ENCODE results near the gene BCL2L1.
A peak's percentile ranks its signal among the peaks of the same experiment; 100 is the strongest.

The BCL2L1 gene

GRCh38 chr20:31693402-31693801 is 29.3 kb downstream of the BCL2L1 start:
- no peak for DNase-seq (ENCODE audit: low read depth in 3 of 3)

- DNase-seq (ENCODE audit: low read depth in 3 of 3), result no peak
Observed at GRCh38 chr20:31691646-31692275, 30.9 kb downstream of the BCL2L1 start.

DNA sequence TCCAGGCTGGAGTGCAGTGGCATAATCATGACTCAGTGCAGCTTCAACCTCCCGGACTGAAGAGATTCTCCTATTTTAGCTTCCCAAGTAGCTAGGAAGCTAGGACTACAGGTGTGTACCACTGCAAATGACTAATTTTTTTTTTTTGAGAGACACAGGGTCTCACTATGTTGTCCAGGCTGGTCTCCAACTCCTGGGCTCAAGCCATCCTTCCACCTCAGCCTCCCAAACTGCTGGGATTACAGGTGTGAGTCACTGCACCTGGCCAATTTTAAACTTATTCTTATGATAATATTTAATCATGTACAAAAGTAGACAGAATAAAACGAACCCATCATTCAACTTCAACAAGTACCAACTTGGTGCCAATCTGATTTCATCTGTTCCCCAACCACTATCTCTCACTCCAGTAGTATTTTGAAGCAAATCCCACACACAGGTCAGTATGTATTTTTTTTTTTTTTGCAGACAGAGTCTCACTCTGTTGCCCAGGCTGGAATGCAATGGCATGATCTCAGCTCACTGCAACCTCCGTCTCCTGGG is 32.5 kb downstream of the BCL2L1 start:
- no peak for DNase-seq (ENCODE audit: low read depth in 3 of 3)

- no peak for DNase-seq (ENCODE audit: low read depth in 3 of 3)
Observed at GRCh38 chr20:31689141-31689540, 33.5 kb downstream of the BCL2L1 start.

- DNase-seq (ENCODE audit: low read depth in 3 of 3), result no peak
Observed at GRCh38 chr20:31687777-31688176, 34.9 kb downstream of the BCL2L1 start.

GRCh38 chr20:31685853-31686643 is 36.6 kb downstream of the BCL2L1 start:
- DNase-seq (ENCODE audit: low read depth in 3 of 3), result no peak

DNA sequence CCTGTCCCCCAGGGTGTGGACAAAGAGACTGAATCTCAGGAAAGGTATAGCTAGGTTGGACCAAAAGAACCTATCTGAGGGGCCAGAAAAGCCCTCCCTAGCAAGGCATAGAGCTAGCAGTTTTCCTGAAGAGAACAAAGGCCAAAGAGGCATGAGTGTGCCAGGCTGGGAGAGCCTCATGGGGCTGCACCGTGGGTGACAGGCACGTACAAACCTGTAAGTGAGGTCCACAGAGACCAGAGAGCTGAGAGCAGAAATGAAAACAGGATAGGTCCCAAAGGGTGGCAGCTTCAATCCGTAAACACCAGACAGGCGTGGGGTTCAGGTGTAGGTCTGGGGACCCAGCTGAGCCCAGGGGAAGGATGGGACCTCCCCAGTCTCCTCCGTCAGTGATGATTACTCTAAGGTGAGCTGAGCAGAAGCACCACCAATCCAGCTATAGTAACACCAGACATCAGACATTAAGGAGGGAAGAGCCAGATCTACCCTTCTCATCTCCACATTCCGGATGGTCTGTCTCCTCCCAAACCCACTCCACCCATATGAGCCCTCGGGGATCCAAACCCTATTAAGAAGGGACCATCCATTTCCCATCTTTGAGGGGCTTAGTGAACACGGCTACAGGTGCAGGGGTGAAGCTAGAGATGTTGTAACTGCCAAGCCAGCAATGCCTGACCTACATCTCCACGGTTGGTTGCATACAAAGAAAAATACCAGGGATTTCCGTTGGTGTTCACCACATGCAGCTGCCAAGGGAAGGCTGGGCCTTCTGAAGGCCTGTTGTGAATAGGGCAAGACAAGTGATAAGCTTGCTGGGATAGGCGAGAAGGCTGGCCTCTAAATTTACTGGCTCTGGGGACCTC is 38.3 kb downstream of the BCL2L1 start:
- DNase-seq (ENCODE audit: low read depth in 3 of 3), result no peak

DNA sequence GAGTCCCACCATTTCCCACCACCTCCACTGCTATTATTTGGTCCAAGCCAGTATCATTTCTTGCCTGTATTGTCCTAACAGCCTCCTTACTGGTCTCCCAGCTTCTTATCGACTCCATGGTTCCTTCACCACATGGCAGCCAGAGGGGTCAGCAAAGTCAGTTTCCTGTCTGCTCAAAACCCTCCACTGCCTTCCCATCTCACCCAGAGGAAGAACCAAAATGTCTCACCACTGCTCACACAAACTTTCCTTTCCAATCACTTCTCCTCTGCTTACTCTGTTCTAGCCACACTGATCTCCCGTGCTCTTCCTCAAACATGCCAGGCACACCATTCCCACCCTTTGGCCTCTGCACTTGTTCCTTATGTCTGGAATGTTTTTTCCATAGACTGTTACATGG is 39.7 kb downstream of the BCL2L1 start:
- DNase-seq (ENCODE audit: low read depth in 3 of 3), result no peak

DNA sequence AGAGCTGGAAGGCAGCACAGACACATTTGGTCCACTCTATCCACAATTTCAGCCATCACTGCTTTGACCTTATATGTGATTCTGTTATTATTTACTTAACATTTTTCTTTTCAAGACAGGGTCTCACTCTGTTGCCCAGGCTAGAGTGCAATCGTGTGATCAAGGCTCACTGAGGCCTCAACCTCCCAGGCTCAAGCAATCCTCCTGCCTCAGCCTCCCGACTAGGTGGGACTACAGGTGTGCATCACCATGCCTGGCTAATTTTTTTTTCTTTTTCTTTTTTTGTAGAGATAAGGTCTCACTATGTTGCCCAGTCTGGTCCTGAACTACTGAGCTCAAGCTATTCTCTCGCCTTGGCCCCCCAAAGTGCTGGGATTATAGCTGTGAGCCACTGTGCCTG is 40.3 kb downstream of the BCL2L1 start:
- DNase-seq (ENCODE audit: low read depth in 3 of 3), result no peak

- DNase-seq (ENCODE audit: low read depth in 3 of 3), result no peak
Observed at GRCh38 chr20:31681769-31682168, 40.9 kb downstream of the BCL2L1 start.

- no peak for DNase-seq (ENCODE audit: low read depth in 3 of 3)
Observed at GRCh38 chr20:31681128-31681727, 41.4 kb downstream of the BCL2L1 start.

DNA sequence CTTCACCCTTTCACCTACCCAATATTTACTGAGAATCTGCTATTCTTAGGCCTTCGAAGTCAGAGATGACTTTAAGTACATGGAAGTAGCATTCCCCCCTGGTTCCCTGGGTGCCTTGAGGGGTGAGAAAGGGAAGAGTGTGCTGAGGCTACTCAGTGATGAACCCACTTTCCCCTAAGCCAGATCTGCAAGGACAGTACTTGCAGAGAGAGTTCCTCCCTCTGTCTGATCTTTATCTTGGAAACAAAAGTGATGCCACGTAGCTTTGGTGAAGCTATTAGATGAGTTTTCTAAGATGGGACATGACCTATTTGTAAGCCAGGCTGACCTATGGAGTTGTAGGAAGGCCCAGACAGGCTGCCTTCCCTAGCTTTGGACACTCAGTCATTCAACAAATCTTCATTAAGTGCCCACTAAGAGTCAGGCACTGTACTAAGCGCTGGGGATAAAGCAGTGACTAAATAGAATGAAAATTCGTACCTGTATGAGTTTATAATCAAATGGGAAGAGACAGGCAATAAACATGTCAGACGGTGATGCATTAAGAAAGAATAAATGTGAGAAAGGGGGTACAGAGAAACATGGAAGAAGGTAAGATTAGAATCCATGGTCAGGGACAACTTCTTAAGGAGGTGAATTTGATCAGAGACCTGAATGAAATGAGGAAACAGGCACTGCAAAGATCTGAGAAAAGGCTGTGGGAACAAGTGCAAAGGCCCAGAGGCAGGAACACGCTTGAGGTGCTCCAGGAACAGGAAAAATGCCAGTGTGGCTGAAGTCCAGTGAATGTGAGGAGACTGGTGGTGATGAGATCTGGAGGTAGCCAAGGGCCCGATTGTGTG is 42.2 kb downstream of the BCL2L1 start:
- DNase-seq (ENCODE audit: low read depth in 3 of 3), result no peak

- DNase-seq (ENCODE audit: low read depth in 3 of 3), result no peak
Observed at GRCh38 chr20:31679357-31680285, 43.0 kb downstream of the BCL2L1 start.

DNA sequence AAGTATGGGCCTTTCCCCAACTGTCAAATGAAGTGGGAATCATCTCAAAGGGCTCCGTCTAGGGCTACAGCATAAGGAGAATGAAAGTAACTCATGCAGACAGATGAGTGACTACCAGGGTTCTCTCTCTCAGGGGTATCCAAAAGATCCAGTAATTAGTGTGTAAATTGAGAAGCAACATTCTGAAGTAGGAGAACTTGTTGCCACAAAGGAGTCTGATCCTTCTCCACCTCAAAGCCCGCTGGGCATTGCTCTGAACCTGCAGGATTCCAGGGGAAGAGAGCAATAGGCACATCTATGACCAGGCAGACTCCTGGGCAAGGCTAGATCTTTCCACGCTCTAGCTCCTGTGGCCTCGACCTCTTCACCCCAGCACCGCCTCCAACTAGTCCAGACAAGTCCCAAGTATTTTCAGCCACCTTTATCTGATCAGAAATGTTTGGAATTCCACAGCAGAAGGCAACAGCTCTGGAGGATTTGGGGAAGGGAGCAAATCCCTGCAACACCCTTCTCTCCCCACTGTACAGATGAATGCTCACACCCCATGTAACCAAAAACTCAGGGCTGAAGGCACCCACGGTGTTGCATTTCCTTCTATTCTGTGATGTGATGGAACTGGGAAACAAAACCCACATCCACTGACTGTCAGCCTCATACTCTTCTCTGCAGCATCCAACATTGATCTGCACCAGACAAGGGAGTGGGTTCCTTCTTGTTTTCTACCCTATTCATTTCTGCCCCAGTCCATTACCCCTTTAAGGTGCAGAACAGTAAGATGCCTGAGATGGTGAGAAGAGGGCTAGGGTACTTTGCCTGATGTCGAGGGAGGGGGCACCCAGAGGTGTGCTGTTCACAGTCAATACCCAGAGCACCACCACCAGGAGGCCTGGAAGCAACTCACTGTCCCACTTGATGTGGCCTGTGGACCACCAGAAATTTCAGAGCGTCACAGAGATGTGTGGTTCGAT is 44.0 kb downstream of the BCL2L1 start:
- no peak for DNase-seq (ENCODE audit: low read depth in 3 of 3)

- no peak for DNase-seq (ENCODE audit: low read depth in 3 of 3)
Observed at GRCh38 chr20:31677553-31678260, 45.0 kb downstream of the BCL2L1 start.

GRCh38 chr20:31676609-31676989 is 46.1 kb downstream of the BCL2L1 start:
- DNase-seq (ENCODE audit: low read depth in 3 of 3), result no peak

- peak in 2 of 3 donors; percentile 48 to 64 for DNase-seq (ENCODE audit: low read depth in 3 of 3)
Observed at GRCh38 chr20:31675828-31676608, 46.6 kb downstream of the BCL2L1 start.

Data from stimulated activated CD4-positive, alpha-beta T cell treated with anti-CD3 and anti-CD28 coated beads, TNF-alpha, amount 100 ng/mL, for 48 hours (primary cell).